ENCODE measurements around the gene NEURL1.

GRCh38 chr10:103598654-103599115, 105.2 kb downstream of the NEURL1 start:
- TF ChIP-seq CTCF (IDR thresholded peaks at IDR 0.05 in 4 of 5, conservative IDR thresholded peaks at IDR 0.05 in 1 of 5) (peak; percentile 64 to 85 (median 81)), POLR2A (IDR thresholded peaks at IDR 0.05) (no peak)
